GM18907 (cell line): ENCODE data around the gene ADAMTS2.

Source experiments
- ATAC-seq: cut with Tn5 transposase; IDR thresholded peaks from one replicate; pipeline ENCODE4 v1.9.1; 2021; ENCODE audit warnings: mild to moderate bottlenecking, moderate library complexity; ENCODE audit not compliant: unreplicated experiment

The ADAMTS2 gene

GRCh38 chr5:179151286-179152118 is 193.8 kb downstream of the ADAMTS2 start:
- no peak for ATAC-seq

DNA sequence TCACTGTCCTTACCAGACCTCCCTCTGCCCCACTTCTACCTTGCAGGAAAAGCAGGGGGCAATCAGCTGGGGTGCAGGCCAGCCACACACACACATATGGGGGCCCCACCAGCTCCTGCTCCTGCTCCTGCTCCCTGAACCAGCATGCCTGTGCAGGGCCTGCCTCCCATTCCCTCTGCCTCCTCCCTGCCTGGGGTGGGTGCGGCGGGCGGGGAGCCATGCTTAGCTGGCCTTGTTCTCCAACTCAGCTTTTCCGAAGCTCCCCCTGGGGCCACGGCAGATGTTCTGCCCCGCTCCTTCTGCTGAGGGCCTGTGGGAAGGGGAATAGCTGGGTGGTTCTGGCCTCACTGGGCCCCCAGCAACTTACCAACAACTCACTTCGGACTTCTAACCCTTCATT is 195.2 kb downstream of the ADAMTS2 start:
- no peak for ATAC-seq

DNA sequence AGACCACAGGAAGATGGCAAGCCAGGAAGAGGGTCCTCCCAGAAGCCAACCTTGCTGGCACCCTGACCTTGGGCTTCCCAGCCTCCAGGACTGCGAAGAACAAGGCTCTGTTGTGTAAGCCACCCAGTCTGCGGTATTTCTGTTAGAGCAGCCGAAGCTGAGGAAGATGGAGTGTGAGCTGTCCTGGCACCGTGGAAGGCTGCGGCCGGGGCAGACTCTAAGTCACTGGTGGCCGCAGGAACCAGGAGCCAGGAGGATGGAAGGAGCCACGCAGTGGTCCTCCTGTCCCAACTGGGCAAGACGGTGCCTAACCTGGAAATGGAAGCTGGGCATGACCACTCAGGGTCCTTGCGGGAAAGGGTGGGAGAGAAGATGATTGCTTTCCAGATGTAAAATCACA is 196.0 kb downstream of the ADAMTS2 start:
- ATAC-seq, result no peak

DNA sequence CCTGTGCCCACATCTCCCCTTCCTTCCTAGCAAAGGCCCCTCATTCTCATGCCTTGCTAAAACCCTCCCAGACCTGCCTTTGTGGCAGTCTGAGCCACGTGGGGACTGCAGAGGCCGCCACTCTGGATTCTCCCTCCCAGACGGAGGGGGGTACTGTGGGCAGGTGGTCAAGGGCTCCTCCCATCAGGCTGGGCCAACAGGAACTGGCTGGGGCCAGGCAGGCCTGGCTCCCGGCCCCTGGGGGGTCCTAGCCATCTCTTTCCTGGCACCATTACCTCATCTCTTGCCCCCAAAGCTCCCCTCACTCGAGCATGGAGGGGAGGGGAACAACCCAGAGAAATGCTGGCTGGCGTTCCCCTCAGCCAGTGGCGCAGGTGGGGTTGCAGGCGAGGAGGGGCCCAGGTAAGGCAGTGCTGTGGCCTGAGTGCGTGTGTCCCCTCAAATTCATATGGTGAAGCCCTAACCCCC is 196.5 kb downstream of the ADAMTS2 start:
- no peak for ATAC-seq

DNA sequence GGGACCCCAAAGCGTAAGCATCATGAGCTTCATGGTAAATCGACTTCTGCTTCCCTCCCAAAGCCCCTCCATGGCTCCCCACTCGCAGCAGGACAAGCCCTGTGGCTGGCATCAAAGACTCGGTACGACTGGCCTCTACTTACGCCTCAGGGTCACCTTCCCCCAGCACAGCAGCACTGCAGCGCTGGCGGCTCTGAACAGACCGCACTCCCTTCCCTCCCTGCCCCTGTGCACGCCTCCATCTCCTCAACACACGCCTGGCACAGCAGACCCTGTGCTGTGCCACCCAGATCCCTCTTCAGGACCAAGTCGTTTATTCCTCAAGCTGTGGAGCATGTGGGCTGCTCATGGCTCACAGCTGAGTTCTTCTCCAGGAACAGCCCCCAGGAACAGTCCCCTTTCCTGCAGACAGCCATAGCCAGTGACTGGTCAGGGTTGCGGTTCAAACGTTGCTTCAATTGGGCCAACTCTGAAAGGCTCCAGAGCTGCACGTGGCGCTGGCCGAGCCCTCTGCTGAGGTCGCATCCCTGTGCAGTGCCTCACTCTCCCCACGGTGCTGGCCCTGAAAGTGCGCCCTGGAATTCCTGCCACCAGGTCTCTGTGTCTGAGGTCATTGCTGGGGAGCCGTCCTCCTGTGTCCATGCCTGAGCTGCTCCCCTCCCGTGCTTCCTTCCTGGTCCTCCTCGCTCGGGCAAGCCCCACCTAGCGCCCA is 197.1 kb downstream of the ADAMTS2 start:
- ATAC-seq, result no peak

- no peak for ATAC-seq
Measured at GRCh38 chr5:179146277-179146676, 199.0 kb downstream of the ADAMTS2 start.

DNA sequence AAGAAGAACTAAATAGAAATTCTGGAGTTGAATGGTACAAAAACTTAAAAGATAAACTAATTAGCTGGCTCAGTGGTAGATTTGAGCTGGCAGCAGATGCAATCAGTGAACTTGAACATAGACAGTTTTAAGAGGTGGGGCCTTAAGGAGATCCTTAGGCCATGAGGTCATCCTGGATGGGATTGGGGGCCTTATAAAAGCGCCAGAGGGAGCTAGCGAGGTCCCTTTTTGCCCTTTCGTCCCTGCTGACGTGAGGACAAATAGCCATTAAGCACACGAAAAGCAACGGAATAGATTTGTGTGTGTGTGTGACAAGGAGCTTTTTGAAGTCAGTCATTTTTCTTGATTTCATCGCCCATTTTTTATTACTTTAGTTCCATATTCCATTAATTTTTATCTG is 201.8 kb downstream of the ADAMTS2 start:
- ATAC-seq, result no peak

GRCh38 chr5:179142434-179143198 is 202.6 kb downstream of the ADAMTS2 start:
- ATAC-seq, result no peak

DNA sequence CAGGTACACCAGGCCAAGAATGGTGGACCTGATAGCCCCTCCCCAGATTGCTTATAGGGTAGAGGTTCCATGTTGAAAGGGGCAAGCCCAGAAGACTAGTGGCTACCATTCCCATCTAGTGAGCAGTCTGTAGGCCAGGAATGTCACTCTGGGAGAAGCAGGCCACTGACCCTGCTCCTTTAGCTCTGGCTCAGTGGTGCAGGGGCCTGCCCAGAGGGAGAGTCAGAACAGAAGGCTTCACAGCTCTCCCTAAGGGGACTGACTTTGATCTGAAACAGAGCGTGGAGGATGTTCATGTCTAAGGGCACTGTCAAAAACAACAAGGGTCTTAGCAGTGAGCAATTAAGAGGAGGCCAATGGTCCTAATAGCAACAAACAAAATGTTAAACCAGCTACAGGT is 203.4 kb downstream of the ADAMTS2 start:
- no peak for ATAC-seq

DNA sequence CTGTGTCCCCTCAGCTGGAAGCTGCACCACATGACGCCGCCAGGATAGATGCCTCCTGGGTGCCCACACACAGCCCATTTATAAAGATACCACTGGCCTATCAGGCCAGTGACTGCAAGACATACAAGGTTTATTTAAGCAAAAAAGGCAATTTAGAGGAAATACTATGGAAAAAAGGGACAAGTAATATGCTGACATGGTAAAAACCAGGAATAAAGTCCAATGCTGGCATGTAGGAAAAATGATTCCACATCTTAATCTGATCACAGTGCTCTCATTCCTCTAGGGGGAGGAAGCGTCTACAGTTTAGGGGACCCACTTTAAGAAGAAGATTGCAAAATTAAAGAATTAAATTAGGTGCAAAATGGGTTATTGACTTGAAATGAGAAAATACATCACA is 205.0 kb downstream of the ADAMTS2 start:
- ATAC-seq, result no peak

- ATAC-seq, result no peak
Measured at GRCh38 chr5:179139936-179140235, 205.4 kb downstream of the ADAMTS2 start.

- no peak for ATAC-seq
Measured at GRCh38 chr5:179139111-179139935, 205.9 kb downstream of the ADAMTS2 start.

DNA sequence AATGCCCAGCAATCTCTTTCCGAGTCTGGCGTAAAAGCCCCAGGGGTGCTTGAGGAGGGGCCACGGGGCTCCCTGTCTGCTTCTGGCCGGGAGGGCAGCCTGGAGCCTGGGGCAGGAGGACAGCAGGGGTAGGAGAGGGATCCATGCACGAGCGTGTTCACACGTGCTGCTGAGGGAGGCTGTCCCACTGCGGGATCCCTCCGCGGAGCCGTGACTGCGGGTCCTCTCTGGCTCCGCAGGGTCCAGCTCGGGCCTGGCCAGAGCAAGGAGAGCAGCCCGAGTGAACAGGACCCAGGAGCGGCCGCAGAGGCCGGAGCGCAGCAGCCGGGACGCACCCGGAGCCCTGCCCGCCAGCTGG is 206.7 kb downstream of the ADAMTS2 start:
- ATAC-seq, result no peak

DNA sequence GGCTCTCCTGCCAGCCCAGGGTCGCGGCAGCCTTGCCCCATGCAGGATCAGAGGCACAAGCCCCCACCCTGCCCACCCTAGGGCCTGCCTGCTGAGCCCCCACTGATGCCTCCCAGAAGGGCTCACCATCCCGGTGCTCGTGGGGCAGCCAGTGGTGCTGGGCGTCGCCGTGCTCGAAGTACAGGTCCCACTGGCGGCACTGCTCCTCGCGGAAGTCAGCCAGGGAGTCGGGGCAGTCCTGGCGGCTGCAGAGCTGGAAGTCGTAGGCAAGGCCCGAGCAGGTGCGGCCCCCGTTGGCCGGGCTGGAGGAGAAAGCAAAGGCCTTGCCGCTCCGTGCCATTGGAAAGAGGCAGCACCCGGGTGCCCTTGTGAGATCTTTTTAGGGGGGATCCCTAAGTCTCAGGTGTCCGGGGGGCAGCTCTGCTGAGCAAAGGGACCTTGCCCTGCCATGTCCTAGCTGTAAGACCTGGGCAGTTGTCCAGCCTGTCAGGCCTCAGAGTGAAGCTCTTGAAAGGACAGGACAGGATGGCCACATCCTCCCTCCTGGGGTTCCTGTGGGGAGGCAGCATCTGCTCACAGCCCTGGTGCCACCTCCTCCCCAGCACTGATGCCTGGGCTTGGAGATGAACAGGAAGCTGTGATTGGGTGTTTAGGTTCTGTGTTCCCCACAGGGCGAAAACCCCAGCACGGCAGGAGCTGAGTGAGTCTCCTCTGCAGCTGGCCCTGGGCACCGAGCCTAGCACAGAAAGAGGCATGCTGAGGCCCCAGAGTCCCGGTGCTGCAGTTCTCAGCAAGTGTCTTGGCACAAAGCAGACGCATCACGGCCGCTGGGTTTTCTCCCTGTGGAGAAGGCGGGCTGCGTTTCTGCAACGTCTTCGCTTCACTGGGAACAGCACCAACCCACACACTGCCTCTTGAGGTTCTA is 207.4 kb downstream of the ADAMTS2 start:
- ATAC-seq, result no peak

GRCh38 chr5:179137016-179137642 is 208.1 kb downstream of the ADAMTS2 start:
- no peak for ATAC-seq

DNA sequence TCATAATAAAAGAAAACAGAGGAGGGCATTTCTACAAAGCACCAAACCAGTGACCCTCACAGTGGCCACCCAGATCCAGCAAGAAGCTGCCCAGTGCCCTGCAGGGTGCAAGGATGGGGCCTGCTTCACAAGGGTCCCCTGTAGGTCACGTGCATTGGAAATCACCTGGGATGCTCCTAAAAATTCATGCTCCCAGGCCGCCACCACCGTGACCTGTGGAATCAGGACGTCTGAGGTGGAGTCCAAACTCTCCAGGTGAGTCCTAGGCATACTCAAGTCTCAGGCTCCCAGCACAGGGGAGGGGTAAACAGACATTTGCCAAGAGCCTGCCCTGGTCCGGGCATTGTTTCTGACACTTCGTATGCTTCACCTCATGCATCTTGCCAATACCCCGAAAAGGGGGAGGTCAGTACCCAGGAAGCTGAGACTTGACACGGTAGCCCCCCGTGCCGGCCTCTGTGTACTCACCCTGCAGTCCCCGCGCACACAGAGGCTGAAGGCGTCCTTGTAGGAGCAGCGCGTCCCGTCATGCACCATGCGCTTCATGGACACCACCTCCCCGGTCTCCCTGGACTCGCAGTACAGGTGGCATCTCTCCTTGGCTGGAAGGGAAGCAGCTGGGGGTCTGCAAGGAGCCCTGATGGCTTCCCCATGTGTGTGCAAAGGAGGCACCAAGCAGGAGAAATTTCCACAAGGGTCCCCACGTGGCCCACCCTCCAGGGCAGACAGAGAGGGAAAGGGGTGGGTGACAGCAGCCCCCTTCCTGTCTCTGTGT is 209.6 kb downstream of the ADAMTS2 start:
- ATAC-seq, result no peak

DNA sequence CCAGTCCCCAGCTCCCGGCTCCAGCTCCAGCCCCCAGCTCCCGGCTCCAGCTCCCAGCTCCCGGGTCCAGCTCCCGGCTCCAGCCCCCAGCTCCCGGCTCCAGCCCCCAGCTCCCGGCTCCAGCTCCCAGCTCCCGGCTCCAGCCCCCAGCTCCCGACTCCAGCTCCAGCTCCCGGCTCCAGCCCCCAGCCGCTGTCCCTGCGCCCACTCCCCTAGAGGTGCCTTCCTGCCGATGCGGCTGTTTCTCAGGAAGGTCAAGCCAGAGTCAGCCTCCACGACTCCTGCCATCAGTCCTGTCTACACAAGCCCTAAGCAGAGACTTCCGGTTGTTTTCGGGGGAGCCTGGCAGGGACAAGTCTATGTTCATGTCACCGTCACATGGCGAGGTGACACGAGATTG is 210.3 kb downstream of the ADAMTS2 start:
- ATAC-seq, result no peak

GRCh38 chr5:179134511-179134910 is 210.8 kb downstream of the ADAMTS2 start:
- no peak for ATAC-seq
